WTC11 (cell line): ENCODE results near the gene ATP11A.

Experiments
- CREM ChIP-seq: sonication (generic); formaldehyde crosslinking; IDR thresholded peaks from 2 replicates; pipeline ENCODE4 v1.8.1; 2022; ENCODE audit warnings: mild to moderate bottlenecking, missing genetic modification reagents, moderate library complexity
- MLX ChIP-seq: sonication (generic); formaldehyde crosslinking; IDR thresholded peaks from 2 replicates; pipeline ENCODE4 v1.8.1; 2023; ENCODE audit warnings: mild to moderate bottlenecking, missing genetic modification reagents, moderate library complexity
- SP1 ChIP-seq: sonication (generic); formaldehyde crosslinking; conservative IDR thresholded peaks from 2 replicates; pipeline ENCODE4 v1.8.1; 2022; ENCODE audit warnings: missing genetic modification reagents
- TEAD4 ChIP-seq: sonication (generic); formaldehyde crosslinking; IDR thresholded peaks from 2 replicates; pipeline ENCODE4 v1.8.0; 2022; ENCODE audit warnings: mild to moderate bottlenecking, missing genetic modification reagents
- ZBTB21 ChIP-seq: sonication (generic); formaldehyde crosslinking; IDR thresholded peaks from 2 replicates; pipeline ENCODE4 v1.8.1; 2023; ENCODE audit warnings: mild to moderate bottlenecking, missing genetic modification reagents, borderline replicate concordance
- TF ChIP-seq, protein P1 (sequence below): fragments of 200-600 bp; IDR thresholded peaks from 2 replicates; pipeline ENCODE4 v1.8.0; 2022; ENCODE audit warnings: antibody characterized with exemption

- no peak for TF ChIP-seq TEAD4 (CRISPR knock-in tag)
- TF ChIP-seq ZBTB21 (CRISPR knock-in tag), result no peak
- TF ChIP-seq, protein P1, sequence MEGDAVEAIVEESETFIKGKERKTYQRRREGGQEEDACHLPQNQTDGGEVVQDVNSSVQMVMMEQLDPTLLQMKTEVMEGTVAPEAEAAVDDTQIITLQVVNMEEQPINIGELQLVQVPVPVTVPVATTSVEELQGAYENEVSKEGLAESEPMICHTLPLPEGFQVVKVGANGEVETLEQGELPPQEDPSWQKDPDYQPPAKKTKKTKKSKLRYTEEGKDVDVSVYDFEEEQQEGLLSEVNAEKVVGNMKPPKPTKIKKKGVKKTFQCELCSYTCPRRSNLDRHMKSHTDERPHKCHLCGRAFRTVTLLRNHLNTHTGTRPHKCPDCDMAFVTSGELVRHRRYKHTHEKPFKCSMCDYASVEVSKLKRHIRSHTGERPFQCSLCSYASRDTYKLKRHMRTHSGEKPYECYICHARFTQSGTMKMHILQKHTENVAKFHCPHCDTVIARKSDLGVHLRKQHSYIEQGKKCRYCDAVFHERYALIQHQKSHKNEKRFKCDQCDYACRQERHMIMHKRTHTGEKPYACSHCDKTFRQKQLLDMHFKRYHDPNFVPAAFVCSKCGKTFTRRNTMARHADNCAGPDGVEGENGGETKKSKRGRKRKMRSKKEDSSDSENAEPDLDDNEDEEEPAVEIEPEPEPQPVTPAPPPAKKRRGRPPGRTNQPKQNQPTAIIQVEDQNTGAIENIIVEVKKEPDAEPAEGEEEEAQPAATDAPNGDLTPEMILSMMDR, result no peak
- no peak for TF ChIP-seq CREM (CRISPR knock-in tag)
- no peak for TF ChIP-seq SP1 (CRISPR knock-in tag)
- no peak for TF ChIP-seq MLX (CRISPR knock-in tag)
Measured at GRCh38 chr13:112928972-112929782, 239.3 kb downstream of the ATP11A start.
